ENCODE data around the gene ZNF687.

DNA sequence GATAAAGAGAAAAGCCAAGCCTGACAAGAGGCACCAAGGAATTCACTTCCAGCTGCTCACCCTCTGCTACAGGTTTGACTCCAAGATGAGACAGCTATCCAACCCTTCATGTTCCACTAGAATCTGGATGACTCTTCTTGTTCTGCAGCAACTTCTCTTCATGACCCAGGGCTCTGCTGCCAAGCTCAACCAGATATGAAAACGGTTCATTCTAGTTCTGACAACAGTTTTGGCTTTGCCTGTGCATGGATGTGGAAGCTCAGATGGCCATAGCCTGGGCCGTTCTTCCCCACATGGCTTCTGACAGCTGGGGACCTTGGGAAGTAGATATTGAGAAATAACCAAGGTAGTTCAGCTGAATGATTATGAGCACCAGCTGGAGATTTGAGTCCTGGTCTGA lies 31.4 kb downstream of the ZNF687 start:
- no peak for TF ChIP-seq CTCF (IDR thresholded peaks at IDR 0.05)
- no peak for TF ChIP-seq FOSL2 (IDR thresholded peaks at IDR 0.05; ENCODE audit: borderline replicate concordance, low read depth)
- no peak for TF ChIP-seq YY1 (IDR thresholded peaks at IDR 0.05; ENCODE audit: low read depth)
- no peak for TF ChIP-seq TAF1 (IDR thresholded peaks at IDR 0.05; ENCODE audit: borderline replicate concordance, low read depth, low read length)
- TF ChIP-seq EP300 (IDR thresholded peaks at IDR 0.05; ENCODE audit: borderline replicate concordance in 1 of 2, low read depth in 1 of 2, low read length in 1 of 2): no peak
- TF ChIP-seq EZH2phosphoT487 (IDR thresholded peaks at IDR 0.05; ENCODE audit: borderline replicate concordance, low read depth): no peak
- TF ChIP-seq GABPA (IDR thresholded peaks at IDR 0.05; ENCODE audit: low read depth): no peak
- TF ChIP-seq, protein P1, sequence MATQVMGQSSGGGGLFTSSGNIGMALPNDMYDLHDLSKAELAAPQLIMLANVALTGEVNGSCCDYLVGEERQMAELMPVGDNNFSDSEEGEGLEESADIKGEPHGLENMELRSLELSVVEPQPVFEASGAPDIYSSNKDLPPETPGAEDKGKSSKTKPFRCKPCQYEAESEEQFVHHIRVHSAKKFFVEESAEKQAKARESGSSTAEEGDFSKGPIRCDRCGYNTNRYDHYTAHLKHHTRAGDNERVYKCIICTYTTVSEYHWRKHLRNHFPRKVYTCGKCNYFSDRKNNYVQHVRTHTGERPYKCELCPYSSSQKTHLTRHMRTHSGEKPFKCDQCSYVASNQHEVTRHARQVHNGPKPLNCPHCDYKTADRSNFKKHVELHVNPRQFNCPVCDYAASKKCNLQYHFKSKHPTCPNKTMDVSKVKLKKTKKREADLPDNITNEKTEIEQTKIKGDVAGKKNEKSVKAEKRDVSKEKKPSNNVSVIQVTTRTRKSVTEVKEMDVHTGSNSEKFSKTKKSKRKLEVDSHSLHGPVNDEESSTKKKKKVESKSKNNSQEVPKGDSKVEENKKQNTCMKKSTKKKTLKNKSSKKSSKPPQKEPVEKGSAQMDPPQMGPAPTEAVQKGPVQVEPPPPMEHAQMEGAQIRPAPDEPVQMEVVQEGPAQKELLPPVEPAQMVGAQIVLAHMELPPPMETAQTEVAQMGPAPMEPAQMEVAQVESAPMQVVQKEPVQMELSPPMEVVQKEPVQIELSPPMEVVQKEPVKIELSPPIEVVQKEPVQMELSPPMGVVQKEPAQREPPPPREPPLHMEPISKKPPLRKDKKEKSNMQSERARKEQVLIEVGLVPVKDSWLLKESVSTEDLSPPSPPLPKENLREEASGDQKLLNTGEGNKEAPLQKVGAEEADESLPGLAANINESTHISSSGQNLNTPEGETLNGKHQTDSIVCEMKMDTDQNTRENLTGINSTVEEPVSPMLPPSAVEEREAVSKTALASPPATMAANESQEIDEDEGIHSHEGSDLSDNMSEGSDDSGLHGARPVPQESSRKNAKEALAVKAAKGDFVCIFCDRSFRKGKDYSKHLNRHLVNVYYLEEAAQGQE (IDR thresholded peaks at IDR 0.05; ENCODE audit: low read depth, low read length): no peak
- TF ChIP-seq, protein P2, sequence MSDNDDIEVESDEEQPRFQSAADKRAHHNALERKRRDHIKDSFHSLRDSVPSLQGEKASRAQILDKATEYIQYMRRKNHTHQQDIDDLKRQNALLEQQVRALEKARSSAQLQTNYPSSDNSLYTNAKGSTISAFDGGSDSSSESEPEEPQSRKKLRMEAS (IDR thresholded peaks at IDR 0.05; ENCODE audit: low read depth): no peak
- TF ChIP-seq JUND (IDR thresholded peaks at IDR 0.05): no peak
